ENCODE measurements around the gene PLA2G4F. TPM values are rescaled to one million over a fixed set of nuclear protein-coding genes. Genes with fewer than 3 reads are reported as not detected.
A peak's percentile ranks its signal among the peaks of the same experiment; 100 is the strongest.

The PLA2G4F gene
- total RNA-seq, 1 donor from 2014 or later = 5.2 TPM

DNA sequence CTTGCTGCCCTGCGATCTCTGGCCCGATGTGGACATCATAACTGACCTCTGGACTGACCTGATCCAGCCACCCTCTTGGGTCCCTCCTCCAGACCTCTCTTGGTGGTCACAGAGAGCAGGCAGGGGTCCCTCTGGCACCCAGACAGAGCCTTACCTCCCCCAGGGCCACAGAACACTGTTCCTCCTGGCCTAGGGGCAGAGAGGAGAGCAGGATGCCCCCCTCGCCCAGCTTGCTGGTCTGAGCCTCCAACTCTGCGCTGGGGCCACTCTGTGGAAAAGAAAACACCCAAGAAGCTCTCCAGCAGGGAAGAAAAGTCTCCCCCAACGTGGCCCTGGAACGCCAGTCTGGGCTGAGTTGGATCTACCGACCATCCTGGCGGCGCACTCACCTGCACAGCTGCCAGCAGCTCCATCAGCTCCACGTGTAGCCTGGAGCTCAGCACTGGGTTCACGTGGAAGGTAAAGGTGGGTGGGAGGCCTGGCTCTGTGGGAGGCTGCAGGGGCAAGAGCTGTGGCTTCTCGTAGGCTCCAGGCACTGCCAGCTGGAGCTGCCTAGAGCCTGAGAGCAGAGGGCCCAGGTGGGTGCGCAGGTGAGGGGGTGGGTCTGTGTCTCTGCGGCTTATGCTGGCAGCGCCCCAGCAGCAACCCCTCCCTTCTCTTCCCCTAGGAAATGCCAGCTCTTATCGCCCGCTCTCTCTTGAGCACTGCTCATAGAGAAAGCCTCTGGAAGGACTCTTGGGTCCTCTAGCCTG, 6.0 kb downstream of the PLA2G4F start:
- intact Hi-C loops (cut with micrococcal nuclease) = no loop called here
- no peak for DNase-seq
- no peak for ATAC-seq

DNA sequence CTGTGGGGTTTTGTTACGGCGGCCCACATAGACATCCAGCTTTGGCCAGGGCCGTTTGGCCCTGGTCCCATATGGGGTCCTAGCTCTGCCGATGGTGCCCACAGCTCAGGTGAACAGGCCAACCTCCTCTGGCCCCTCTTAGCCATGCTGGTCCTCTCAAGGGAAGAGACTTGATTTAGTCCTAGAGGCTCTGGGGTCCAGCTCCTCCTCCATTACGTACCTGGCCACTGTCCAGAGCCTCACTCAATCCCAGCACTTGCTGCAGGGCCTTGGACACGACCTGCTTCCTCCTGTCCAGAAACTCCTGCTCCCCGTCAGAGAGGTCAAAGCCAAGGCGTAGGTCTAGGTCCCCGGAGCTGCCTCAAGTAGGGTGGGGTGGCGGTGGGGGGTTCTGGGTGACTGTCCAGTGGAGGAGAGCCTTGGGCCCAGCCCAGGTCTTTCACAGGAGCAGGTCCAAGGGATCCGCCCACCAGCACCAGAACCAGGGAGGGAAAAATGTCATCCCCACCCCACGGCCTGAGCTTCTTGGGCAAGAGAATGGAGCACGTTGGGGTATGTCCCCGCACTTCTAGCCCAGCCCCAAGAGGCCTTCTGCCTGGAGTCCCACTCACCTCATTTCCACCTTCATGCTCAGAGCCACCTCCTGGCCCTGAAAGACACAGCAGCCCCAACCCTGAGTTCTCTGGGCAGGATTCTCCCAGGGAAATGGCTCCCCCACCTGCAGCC, 6.8 kb downstream of the PLA2G4F start:
- no peak for DNase-seq
- no peak for ATAC-seq
- intact Hi-C loops (cut with micrococcal nuclease) = no loop called here

DNA sequence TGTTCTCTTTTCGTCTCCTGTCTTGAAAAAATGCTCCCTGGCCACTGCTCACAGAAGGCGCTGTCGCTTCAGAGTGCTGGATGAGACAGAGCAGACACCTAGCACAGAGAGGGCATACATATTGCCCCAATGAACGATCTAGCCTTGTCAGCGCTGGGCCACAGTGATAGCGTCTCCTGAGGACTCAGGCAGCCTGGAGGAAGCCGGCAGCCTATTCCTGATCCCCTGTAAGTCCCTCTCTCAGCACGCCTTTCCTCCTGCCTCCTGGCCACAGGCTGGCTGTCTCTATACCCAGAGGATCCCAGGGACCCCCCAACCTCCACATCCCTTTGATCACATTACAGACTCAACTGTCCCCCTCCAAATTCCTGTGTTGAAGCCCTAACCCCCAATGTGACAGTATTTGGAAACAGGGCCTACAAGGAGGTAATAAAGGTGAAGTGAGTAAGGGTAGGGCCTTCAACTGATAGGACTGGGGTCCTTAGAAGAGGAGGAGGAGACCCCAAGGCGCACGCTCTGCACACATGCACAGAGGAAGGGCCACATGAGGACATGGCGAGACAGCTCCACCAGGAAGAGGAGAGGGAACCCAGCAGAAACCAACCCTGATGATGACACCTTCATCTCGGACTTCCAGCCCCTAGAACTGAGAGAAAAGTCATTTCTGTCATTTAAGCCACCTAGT, 7.5 kb downstream of the PLA2G4F start:
- DNase-seq = no peak
- ATAC-seq = peak; percentile 52
- intact Hi-C loops (cut with micrococcal nuclease) = no loop called here

DNA sequence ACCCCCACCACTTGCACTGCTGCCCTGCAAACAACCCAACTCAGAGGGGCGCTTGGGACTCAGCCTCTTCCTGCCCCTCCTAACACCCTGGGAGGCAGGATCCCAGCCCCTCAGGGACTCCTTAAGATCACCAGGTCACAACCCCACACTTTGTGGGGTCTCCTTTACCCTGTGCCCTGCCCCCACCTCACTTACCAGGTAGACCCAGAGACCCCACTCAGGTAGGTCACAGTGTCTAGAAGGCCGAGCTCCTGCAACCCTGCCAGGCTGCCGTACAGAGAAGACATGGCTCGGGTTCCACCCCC, 9.1 kb downstream of the PLA2G4F start:
- intact Hi-C loops (cut with micrococcal nuclease) = no loop called here
- DNase-seq = no peak

DNA sequence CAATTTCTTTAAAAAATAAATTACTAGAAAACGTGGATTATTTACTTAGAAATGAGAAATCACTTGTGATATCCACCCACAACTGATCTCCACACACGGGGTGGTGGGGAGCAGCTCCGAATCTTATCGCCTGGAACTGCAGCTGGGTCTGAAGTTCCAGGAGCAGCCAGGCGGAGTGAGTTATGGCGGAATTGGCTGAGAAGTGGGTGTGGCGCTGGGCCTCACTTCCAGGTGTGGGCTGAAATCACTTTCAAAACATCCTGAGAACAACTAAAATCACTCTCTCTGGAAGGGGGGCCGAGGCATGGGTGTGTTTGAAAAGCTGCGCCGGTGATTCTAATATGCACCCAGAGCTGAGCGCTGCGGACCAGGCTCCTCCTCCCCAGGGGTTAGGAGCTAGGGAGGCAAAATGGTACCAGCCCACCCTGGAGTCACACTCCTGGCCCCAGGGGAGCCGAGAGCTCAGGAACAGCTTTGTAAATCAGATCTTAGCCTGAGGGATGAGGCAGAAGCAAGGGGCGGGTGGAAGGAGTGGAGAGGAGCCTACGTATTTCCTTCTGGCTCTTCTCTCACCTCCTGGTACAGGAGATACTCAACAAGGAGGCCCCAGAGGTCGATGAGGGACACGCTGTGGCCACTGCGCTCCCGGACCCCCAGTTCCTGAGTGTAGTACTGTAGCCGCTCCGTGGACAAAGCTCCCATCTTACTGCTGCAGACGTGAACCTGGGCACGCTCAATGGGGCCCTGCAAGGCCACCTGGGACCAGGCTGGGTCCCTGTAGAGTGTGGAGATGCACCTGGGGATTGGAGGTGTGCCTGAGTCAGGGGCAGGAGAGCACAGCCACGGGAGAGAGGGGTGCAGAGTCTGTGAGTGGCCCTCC, 9.6 kb downstream of the PLA2G4F start:
- ATAC-seq (no peak), DNase-seq (no peak)
- intact Hi-C loops (cut with micrococcal nuclease) = no loop called here

More for the DNA sequence above, 9.1 kb downstream of the PLA2G4F start:
- no peak for ATAC-seq

DNA sequence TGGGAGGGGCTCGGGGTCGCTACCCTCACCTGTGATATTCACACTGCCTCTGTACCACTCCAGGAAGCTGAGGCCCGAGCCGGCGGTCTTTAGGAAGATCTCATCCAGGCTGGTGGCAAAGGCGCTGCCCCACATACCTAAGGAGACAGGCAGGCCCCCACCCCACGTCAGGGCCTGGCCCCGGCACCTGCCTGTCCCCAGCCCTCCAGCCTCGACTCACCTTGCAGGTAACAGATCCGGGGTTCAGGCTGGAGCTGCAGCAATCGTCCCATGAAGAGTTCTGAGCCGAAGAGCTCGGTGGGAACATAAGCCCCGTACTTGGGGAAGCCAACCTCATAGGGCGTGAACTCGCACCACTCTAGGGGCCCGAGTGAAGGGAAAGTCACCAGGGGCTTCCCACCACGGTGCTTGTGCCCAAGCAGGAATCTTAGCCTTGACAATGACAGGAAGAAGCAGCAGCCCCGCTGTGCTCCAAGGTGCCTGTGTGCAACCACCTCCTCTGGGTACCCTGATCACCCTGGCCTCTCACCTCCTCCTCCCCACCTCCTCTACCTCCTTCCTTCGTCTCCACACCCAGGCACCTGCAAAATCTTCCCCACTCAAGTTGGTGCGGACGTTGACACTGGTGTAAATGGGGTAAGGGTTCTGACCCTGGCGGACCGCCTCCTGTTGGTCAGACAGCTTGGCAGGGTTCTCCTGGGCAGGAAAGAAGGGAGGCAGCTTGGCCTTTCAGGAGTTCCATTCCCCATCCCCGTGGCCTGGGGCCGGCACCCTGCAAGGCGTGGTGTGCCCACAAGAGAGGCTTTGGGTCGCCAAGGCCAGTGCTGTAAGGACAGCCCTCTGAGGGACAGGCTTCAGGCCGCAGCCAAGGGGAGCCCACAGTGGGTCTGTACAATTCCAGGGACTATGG, 10.6 kb downstream of the PLA2G4F start:
- intact Hi-C loops (cut with micrococcal nuclease) = no loop called here
- no peak for ATAC-seq

DNA sequence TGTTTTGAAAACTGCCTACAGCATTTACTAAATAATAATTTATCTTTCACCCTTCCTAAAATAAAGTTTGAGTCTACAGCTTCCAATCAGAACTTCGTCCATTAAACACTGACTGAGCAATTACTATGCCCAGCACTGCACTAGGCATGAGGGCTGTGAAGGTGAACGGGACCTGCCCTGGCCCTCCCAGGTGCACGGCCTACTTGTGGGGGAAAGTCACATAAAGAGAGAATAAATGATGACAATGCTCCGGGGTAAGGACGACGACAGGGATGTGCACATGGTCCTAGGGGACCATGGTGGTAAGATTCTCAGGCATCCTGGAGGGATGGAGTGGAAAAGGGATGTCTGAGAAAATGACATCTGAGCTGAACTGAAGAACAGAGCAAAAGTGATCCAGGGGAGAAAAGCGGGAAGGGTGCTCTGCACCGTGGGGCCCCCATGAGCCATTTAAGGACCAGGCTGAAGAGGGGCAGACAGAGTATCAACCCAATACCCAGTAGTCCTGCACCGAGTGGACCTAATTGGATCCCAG, 11.5 kb downstream of the PLA2G4F start:
- ATAC-seq = no peak
- intact Hi-C loops (cut with micrococcal nuclease) = no loop called here
- DNase-seq = no peak

More for the DNA sequence above, 10.6 kb downstream of the PLA2G4F start:
- no peak for DNase-seq

DNA sequence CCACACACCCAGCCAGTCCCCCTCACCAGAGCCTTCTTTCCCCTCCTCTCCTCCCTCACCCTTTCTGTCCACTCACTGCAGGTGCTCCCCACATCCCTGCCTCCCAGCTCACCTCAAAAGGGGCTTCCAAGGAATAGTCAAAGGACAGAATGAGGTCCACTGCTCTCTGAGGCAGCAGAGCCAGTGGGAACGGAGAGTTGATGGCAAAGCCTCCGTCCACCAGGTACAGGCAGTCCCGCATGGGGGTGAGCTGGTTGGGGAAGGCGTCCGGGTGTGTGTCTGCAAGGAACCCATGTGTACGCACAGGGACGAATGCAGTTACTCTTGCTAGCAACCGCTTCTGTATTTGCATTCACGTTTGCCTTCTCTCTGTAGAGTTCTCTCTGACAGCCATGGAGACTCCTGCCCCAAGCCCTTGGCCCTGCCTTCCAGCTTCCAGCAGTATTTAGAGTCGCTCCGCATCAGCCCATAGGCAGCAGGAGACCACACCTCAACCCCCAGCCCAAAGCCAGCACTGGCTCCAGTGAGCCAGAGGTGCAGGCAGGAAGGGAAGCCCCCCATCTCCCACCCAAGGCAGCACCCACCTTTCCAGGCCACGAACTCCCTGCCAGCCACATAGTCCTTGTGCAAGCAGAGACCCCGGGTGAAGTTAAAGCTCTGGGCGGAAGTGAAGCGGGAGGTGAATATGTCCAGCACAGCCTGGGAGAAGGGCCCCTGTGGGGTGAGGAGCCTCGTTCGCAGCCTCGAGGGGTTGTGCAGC, 12.4 kb downstream of the PLA2G4F start:
- DNase-seq (no peak), ATAC-seq (no peak)
- intact Hi-C loops (cut with micrococcal nuclease) = no loop called here

DNA sequence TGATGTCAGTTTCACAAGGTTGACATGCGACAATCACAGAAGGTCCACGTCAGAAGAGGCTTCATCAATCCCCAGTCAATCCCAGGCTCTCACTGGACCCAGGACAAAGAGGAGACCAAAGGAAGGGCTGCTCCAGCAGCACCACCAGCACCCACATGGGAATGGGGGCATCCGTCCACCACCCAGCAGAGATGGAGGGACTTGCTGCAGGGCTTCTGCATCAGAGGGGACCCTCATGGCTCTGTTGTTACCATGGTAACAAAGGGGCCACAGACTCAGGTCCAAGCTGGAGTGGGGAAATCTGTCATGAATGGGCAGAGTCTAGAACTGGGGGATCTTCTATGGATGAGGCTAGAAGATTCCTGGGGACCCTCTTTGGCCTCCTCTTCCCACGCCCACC, 13.1 kb downstream of the PLA2G4F start:
- DNase-seq (no peak), ATAC-seq (no peak)
- intact Hi-C loops (cut with micrococcal nuclease) = no loop called here

DNA sequence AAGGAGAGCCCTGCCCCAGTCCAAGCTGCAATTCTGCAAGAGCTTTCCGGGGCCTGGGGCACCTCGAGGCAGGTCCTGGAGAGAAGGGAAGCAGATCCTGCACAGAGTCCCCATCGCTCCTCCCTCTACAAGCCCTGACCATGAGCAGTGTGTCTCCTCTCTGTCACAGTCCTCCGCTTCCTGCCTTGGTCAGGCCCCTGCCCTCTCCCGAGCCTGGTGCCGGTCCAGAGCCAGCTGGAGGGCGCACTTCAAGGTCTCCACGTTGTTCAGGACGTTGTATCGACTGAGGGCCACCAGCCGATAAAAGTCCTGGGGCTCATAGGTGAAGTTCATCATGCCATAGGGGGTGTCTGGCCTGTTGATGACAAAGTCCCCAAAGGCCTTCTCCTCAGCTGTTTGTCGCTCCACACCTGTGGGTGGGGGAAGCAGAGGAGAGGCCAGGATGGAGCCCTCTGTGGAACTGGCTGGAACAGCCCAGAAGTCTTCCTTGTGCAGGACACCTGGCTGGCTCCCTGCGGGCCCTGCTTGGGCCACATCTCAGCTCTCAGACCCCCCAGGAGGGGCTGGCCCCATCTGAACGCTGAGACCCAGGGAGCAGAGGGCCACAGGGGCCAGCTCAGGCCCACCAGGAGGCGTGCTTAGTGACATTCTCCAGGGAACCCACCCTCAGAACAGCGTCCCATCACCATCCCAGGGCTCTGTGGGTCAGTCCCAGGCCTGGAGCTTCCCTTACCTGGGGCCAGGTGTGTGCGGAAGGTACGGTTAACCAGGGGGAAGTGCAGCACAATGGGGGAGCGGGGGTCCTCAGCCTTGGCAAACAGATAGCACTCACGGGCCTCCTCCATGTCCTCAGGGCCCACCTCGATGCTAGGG, 14.4 kb downstream of the PLA2G4F start:
- DNase-seq = no peak

DNA sequence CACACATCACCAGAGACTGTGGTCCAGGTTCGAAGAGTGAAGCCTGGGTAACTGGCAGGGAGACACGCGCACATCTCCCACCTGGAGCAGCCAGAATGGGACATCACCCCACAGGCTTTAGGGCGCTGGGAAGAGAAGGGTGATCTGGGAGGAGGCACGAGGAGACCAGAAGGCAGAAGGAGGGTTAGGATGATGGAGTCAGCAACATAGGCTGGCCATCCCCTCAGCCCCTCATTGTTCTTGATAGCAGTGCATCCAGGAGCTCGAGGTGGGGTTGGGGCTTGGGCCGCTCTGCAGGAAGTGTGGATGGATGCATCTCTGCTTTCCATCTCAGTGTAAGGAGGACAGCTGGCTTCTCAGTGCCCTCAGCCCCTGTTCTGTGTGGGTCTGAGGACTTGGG, 15.2 kb downstream of the PLA2G4F start:
- intact Hi-C loops (cut with micrococcal nuclease) = no loop called here
- no peak for DNase-seq
- no peak for ATAC-seq

More for the DNA sequence above, 14.4 kb downstream of the PLA2G4F start:
- no peak for ATAC-seq
- intact Hi-C loops (cut with micrococcal nuclease) = no loop called here

DNA sequence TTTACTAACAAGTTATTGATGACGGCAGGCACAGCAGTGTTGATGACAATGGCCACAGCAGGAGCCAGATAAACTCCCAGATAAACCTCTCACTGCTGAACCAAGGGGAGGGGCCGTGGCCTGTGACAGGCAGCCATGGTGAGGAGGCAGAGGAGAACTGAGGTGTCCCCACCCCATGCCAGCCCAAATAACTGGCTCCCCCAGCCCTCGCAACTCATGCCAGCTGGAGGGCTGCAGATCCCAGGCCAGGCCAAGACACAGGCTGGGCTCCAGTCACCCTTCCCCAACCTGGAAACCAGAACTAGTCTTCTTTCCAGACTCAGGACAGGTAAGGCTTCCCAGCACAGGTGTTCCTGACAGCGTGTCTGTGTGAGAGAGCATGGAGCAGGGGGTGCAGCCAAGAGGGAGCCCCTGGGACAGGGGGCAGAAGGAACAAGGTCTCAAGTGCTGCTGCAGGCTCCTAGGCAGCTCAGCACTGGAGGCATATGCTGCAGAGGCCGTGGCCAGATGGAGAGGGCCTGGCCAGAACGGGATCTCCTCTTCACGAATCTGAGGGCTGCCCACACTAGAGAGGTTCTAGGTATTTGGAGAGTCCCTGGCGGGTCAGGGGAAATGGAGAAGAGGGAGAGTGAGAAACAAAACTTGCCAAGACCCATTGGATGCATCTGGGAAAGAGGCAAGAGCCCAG, 15.9 kb downstream of the PLA2G4F start:
- intact Hi-C loops (cut with micrococcal nuclease) = no loop called here
- ATAC-seq = no peak
- DNase-seq = no peak

DNA sequence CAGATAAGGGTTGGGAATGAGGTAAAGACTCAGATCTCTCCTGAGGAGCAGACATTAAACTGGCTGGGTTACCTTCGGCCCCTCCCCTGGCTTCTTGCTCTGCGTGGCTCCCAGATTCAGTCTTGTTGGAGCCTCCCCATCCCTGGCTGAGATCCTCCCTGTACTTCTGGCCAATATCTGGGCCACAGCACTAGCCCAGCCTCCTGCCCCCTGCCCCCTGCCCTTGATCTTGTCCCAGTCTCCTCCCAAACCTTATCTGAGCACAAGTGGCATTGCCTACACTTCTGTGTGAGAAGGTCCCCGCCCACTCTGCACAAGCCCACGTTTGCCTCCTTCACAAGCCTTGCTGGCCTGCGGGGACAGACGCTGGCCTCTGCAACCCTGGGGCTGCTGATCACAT, 16.8 kb downstream of the PLA2G4F start:
- intact Hi-C loops (cut with micrococcal nuclease) = no loop called here
- ATAC-seq (no peak), DNase-seq (no peak)

DNA sequence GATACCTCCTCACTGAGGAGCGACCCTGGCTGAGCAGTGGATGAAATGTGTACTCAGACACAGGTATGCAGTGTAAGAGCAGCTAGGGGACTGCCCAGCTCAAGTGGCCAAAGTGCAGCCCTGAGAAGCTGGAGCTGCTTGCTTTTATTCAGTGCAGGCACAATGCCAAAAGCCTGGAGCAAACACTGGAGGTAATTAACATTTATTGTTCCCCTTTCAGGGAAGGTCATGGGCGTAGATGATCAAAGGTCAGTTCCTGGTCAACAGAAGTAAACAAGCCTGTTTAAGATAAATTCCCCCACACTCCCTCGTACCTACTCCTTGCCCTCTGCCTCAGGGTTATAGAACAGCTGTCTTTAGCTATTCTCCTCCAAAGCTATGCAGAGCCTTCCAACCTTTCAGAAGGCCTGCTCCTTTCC, 17.5 kb downstream of the PLA2G4F start:
- ATAC-seq (no peak), DNase-seq (no peak)
- intact Hi-C loops (cut with micrococcal nuclease) = no loop called here

DNA sequence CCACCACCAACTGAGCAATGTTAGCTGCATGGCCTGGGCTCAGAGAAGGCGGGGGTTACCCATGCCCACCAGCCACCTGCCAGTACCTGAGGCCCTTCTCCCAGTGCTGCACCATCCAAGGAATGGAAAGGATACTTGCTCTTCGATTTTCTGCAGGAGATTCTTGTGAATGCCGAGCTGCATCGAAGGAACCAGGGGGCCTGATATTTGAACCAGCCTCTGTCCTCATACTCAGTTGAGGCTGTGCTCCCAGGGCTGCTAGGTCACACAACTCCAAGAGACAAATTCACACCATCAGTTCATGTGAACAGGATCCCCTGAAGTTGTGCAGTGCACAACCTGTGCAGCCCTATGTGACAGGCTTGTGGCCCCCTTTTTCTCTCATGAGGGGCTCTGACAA, 18.0 kb downstream of the PLA2G4F start:
- no peak for DNase-seq
- intact Hi-C loops (cut with micrococcal nuclease) = no loop called here
- no peak for ATAC-seq

Measured in left ventricle myocardium superior (tissue), 1 donor.